Immature natural killer cell (primary cell): ENCODE measurements around the gene DMRTC1B. TPM values are rescaled to one million over a fixed set of nuclear protein-coding genes. Genes with fewer than 3 reads are reported as not detected.
"Not testable (repeated sequence)": the region's sequence is repeated elsewhere in the genome, so short reads cannot be mapped to it uniquely, and the experiment has no call there.

ENCODE experiments used
- DNase-seq, 3 donors: peaks; one replicate each; pipeline ENCODE4 v3.0.0; 2022; ENCODE audit warnings: mixed read lengths in 1 of 3
- H3K27ac Mint-ChIP-seq, 6 donors: one replicate each; pipeline ENCODE4 v1.8.0; 2020; ENCODE audit warnings: mixed read lengths in 6 of 6, mild to moderate bottlenecking in 5 of 6, inconsistent platforms in 4 of 6, moderate library complexity in 3 of 6
- H3K27me3 Mint-ChIP-seq, 3 donors: one replicate each; pipeline ENCODE4 v1.8.0; 2020 to 2021; ENCODE audit warnings: low read depth in 3 of 3, mild to moderate bottlenecking in 3 of 3, mixed read lengths in 3 of 3, moderate library complexity in 3 of 3, inconsistent platforms in 1 of 3
- H3K36me3 Mint-ChIP-seq, 3 donors: one replicate each; pipeline ENCODE4 v1.8.0; 2020; ENCODE audit warnings: mixed read lengths in 3 of 3, inconsistent platforms in 2 of 3, mild to moderate bottlenecking in 2 of 3
- H3K4me1 Mint-ChIP-seq, 2 donors: one replicate each; pipeline ENCODE4 v1.8.0; 2020; ENCODE audit warnings: inconsistent platforms in 2 of 2, mild to moderate bottlenecking in 2 of 2, mixed read lengths in 2 of 2, moderate library complexity in 1 of 2
- H3K4me3 Mint-ChIP-seq, 5 donors: one replicate each; pipeline ENCODE4 v1.8.0; 2020; ENCODE audit warnings: mild to moderate bottlenecking in 5 of 5, mixed read lengths in 5 of 5, inconsistent platforms in 3 of 5, moderate library complexity in 3 of 5
- H3K9me3 Mint-ChIP-seq, 6 donors: one replicate each; pipeline ENCODE4 v1.8.0; 2020; ENCODE audit warnings: mild to moderate bottlenecking in 6 of 6, mixed read lengths in 6 of 6, inconsistent platforms in 4 of 6, moderate library complexity in 3 of 6
- polyA plus RNA-seq, 3 donors: library from polyadenylated mRNA; unstranded; fragments of 300-500 nt; fragmentation: Illumina TruSeq; gene quantifications; one replicate each; pipeline ENCODE4 v1.2.3, GENCODE V29; 2021

Gene DMRTC1B, protein sequence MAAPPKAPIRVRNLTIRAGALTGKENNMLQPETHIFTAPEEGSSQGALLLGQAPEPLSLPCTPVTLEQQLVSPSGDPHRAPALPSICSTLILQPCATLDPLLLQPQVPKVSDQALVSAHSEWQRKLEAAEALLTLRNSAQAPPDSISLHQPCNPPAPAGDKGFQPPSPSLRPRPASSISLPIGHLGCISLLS
- not detected for polyA plus RNA-seq

DNA sequence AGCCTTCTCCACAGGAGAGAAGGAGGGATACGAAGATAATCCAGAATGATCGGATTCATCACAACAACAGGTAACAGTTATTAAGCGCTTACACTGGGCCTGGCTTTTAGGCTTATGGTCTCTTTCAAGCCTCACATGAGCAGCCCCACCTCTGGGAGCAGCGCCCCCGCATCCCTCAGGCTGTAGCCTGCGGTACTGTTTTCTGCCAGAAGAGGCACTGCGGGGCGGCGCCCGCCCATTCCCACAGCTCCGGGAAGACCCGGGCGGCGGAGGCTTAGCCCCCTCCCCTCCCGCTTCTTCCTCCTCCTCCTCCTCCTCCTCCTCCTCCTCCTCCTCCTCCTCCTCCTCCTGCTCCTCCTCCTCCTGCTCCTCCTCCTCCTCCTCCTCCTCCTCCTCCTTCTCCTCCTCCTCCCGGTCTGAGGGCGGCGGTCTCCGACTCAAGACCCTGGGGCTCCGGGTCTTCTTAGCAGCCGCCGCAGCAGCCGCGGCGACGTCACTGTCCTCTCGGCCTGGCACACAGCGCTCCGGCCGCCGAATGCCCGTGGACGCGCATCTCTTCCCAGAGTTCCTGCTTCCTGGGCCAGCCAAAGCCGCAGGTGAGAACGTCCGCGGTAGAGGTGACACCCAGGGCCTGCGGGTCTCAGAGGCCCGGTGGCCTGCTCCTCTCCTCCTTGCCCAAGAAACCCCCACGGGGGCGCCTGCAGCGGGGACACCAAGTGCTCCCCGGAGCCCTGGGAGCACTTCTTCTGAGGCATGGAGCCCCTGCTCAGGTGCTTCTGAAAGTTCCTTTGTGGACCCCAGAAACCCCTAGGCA lies at the start of gene DMRTC1B:
Gene DMRTC1B, plus strand, starts transcription at position 238 of the 814 bp plus-strand sequence. CDS start 68,246 bp downstream, outside the sequence.
- not testable (repeated sequence) for H3K36me3 Mint-ChIP-seq, H3K27me3 Mint-ChIP-seq, H3K9me3 Mint-ChIP-seq, H3K4me1 Mint-ChIP-seq, H3K27ac Mint-ChIP-seq, DNase-seq, H3K4me3 Mint-ChIP-seq

DNA sequence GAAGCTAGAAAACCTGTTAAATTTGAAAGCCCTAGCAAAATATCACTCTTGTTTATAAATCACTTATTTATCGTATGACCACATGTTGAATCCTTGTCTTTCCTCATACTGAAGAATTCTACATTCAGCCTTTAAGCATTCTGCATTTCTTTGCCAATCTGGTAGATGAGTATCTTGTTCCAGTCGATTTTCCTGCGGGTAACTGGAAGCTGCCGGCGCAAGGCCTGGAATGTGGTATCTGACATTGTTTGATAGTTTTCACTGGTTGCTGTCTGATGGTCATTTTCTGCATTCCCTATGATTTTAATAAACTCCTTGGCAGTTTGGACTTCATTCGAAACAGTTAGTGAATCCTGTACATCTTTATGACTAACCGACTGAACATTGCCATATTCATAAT lies 48.8 kb upstream of the DMRTC1B start:
- Mint-ChIP-seq H3K9me3 (no peaks in the 10 kb centered on the region), H3K36me3 (no peaks in the 10 kb centered on the region), H3K27me3 (peaks cover 3 to 14% (median 4%) of the 10 kb centered on the region in 3 donors), H3K4me1 (no peaks in the 10 kb centered on the region), H3K4me3 (no peak overlapping the region), H3K27ac (no peak overlapping the region)
- no peak for DNase-seq

DNA sequence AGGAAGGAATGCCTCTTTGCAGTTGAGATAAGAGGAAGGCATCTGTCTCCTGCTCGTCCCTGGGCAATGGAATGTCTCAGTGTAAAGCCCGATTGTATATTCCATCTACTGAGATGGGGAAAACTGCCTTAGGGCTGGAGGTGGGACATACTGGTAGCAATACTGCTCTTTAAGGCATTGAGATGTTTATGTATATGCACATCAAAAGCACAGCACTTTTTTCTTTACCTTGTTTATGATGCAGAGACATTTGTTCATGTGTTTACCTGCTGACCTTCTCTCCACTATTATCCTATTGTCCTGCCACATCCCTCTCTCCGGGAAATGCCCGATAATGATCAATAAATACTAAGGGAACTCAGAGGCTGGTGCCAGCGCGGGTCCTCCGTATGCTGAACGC lies 43.1 kb upstream of the DMRTC1B start:
- H3K4me1 Mint-ChIP-seq, H3K4me3 Mint-ChIP-seq, H3K27me3 Mint-ChIP-seq, H3K27ac Mint-ChIP-seq, DNase-seq, H3K36me3 Mint-ChIP-seq, H3K9me3 Mint-ChIP-seq: not testable (repeated sequence)

DNA sequence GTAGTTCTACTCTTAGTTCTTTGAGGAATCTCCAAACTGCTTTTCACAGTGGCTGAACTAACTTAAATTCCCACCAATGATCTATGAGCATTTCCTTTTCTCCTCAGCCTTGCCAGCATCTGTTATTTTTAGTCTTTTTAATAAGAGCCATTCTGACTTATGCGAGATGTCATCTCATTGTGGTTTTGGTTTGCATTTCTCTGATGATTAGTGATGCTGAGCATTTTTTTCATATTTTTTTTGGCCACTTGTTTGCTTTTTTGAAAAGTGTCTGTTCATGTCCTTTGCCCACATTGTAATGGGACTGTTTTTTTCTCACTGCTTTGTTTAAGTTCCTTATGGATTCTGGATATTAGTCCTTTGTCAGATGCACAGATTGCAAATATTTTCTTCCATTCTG lies 41.1 kb upstream of the DMRTC1B start:
- no peaks in the 10 kb centered on the region for H3K9me3 Mint-ChIP-seq
- DNase-seq, result no peak
- no peak overlapping the region for H3K27ac Mint-ChIP-seq
- H3K36me3 Mint-ChIP-seq, result no peaks in the 10 kb centered on the region
- no peak overlapping the region for H3K4me3 Mint-ChIP-seq
- no peaks in the 10 kb centered on the region for H3K4me1 Mint-ChIP-seq
- H3K27me3 Mint-ChIP-seq, result peaks cover under 1 to 4% (median 2%) of the 10 kb centered on the region in 3 donors

DNA sequence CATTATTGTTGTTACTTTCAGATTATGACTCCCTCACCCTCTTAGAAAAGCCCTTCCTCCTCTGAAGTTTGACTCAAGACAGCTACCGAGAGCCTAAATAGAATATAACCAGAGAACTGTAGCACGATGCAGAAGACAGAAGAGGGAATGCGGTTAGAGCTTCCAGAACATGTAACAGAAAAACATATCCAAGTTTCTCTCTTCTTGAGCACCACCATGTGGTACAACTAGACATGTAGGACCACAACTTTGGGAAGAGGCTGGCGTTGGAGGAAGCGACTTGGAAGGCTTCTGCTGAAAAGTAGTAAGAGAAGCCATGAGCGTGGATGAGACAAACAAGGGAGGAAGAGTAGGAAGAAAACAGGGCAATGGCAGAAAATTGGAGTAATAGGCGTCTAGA lies 31.1 kb upstream of the DMRTC1B start:
- not testable (repeated sequence) for H3K4me3 Mint-ChIP-seq, H3K27me3 Mint-ChIP-seq, H3K36me3 Mint-ChIP-seq, H3K27ac Mint-ChIP-seq, H3K9me3 Mint-ChIP-seq, H3K4me1 Mint-ChIP-seq, DNase-seq

DNA sequence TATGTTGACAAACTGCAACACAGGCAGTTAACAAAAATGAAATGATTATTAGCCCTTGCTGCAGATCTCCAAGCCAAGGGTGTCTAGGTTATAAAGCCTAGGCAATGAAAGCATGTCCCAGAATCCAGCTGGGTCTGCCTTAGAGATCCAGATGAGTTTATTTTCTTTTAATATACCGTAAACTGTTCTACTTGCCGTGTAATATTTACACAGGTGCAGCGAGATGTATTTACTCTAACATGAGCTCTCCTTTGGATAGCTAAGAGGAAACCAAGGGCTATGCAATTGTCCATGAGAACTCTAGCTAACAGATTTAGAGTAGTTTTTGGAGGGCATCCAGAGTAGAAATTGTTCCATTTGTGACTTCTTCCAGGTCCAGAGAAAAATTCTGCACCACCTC lies 28.1 kb upstream of the DMRTC1B start:
- H3K4me3 Mint-ChIP-seq, H3K36me3 Mint-ChIP-seq: not testable (repeated sequence)

DNA sequence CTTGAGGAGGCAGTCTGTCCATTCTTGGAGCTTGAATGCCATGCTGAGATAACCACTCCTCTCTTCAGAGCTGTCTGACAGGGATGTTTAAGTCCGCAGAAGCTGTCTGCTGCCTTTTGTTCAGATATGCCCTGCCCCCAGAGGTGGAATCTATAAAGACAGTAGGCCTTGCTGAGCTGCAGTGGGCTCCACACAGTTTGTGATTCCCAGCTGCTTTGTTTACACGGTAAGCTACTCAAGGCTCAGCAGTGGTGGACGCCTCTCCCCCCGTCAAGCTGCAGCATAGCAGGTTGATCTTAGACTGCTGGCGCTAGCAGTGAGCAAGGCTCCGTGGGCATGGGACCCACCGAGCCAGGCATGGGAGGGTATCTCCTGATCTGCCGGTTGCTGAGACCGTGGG lies 16.2 kb upstream of the DMRTC1B start:
- H3K9me3 Mint-ChIP-seq, H3K4me1 Mint-ChIP-seq, DNase-seq, H3K27me3 Mint-ChIP-seq, H3K36me3 Mint-ChIP-seq, H3K27ac Mint-ChIP-seq, H3K4me3 Mint-ChIP-seq: not testable (repeated sequence)

More for the DNA sequence above, 28.1 kb upstream of the DMRTC1B start:
- H3K4me1 Mint-ChIP-seq, DNase-seq, H3K27me3 Mint-ChIP-seq, H3K27ac Mint-ChIP-seq, H3K9me3 Mint-ChIP-seq: not testable (repeated sequence)

DNA sequence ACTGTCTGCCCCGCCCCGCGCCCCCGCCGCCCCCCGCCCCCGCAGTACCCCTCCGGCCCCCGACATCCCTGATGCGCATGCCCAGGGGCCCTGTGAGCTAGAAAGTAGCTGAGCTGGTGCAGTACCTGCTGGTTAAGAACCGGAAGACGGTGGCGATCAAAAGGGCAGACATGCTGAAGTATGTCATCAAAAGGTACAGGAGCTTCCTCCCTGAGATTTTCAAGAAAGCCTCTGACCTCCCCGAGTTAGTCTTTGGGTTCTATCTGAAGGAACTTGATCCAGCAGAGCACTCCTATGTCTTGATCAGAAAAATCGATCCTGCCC lies 739 bp downstream of the DMRTC1B start:
- not testable (repeated sequence) for H3K4me1 Mint-ChIP-seq, H3K9me3 Mint-ChIP-seq, H3K36me3 Mint-ChIP-seq, H3K27me3 Mint-ChIP-seq, H3K27ac Mint-ChIP-seq, H3K4me3 Mint-ChIP-seq, DNase-seq

DNA sequence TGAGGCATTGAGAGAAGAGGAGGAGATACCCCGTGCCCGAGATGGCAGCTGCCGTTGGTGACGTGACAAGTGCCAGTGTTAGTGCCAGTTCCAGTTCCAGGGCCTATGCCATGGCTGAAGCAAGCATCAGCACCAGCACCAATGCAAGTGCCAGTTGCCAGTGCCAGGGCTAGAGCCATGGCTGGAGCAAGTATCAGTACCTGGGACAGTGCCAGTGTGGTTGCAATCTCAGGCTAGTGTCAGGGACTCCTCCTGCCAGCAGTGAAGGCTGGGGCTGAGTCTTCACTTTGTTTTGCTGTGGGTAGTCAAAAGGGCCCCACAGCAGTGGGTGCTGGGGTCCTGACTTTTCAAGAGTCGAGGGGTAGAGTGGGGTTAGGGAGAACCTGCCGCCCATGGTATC lies 1.5 kb downstream of the DMRTC1B start:
- H3K9me3 Mint-ChIP-seq, H3K27ac Mint-ChIP-seq, H3K36me3 Mint-ChIP-seq, H3K4me3 Mint-ChIP-seq, H3K27me3 Mint-ChIP-seq, H3K4me1 Mint-ChIP-seq, DNase-seq: not testable (repeated sequence)

DNA sequence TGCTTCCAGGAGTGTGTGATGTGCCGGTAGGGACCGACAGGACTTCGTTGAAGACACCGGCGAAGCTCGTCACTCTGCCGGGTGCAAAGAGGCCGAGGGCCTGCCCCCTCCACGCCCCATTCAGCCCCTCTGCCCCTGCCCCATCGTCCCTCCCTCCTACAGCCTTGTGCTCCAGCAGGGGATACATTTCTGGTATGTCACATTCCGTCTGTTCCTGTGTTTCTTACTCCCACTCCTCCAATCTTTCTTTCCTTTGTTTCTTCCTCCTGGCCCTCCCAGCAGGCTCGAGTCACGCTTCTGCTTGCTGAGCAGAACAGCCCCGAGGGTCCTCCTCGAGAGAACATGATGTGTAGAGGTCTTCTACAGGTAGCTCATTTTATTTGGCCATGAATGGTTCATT lies 5.9 kb downstream of the DMRTC1B start, which contains the start of gene FAM236B:
Gene FAM236B, minus strand, starts transcription at position 101 of the 400 bp plus-strand sequence. Its CDS starts 100 bp downstream, at position 1.
- not testable (repeated sequence) for H3K4me1 Mint-ChIP-seq, H3K27me3 Mint-ChIP-seq, DNase-seq, H3K9me3 Mint-ChIP-seq, H3K4me3 Mint-ChIP-seq, H3K36me3 Mint-ChIP-seq, H3K27ac Mint-ChIP-seq

DNA sequence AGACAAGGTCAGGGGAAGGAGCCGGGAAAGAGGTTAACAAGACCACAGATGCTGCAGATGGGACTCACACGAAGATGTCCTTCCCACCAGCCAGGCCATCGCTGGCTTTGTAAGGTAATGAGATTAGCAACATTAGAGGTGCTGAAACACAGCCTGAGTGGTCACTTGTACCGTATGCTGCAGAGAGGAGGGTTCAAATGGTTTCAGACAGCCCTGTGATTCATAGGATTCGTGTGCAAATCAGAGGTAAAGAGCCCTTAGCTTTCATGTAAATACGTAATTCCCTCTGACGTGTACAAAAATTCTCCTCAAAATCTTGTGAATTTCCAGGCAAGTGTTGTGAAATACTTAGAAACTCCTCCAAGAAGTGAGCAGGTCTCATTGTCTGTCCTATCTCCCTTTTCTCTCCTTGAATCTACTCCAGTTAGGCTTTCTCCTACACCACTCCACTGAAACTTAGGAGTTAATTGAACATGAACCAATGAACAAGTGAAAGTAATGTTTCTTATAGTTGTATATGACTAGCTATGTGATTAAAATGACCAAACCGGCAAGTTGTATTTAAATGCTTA lies 6.8 kb downstream of the DMRTC1B start:
- not testable (repeated sequence) for H3K27me3 Mint-ChIP-seq, H3K36me3 Mint-ChIP-seq, H3K4me3 Mint-ChIP-seq, H3K27ac Mint-ChIP-seq, H3K9me3 Mint-ChIP-seq, DNase-seq, H3K4me1 Mint-ChIP-seq

DNA sequence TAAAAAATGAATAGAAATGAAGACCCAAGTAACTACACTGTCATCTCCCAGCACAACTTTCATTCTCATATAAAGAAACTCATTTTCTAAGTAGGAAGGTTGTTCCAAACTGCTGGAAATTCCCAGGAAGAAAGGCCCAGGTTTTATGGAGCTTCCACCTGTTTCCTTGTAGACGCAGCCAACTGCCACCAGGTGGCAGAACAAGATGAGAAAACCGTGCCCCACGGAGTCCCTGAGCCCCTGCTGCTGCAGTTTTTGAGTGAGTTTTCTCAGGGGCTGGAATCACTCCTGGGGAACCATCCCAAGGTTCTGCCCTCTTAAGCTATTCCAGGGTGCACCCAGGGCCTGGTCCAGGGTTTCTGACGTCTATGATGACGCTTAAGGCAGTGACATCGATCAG lies 7.3 kb downstream of the DMRTC1B start:
- H3K27me3 Mint-ChIP-seq, H3K9me3 Mint-ChIP-seq, H3K36me3 Mint-ChIP-seq, H3K4me1 Mint-ChIP-seq, H3K27ac Mint-ChIP-seq, DNase-seq, H3K4me3 Mint-ChIP-seq: not testable (repeated sequence)

DNA sequence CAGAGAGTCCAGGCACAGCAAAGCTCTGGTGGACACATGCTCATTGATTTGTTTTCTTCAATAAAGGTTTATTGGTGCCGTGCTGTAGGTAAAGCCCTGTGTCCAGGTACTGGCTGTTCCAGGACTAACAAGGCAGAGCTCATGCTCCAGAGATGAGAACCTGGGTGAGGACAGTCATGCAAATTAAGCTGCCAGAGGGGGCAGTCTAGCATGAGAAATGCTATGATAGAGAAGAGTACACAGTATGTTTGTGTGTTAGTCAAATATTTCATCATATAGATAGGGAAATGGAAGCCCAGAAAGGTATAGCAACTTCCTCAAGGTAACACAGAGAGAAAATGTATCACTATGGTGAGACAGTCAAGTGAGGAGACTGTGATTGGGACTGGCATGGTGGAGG lies 11.5 kb downstream of the DMRTC1B start:
- not testable (repeated sequence) for H3K4me3 Mint-ChIP-seq, H3K9me3 Mint-ChIP-seq, H3K27ac Mint-ChIP-seq, H3K4me1 Mint-ChIP-seq, DNase-seq, H3K36me3 Mint-ChIP-seq, H3K27me3 Mint-ChIP-seq

DNA sequence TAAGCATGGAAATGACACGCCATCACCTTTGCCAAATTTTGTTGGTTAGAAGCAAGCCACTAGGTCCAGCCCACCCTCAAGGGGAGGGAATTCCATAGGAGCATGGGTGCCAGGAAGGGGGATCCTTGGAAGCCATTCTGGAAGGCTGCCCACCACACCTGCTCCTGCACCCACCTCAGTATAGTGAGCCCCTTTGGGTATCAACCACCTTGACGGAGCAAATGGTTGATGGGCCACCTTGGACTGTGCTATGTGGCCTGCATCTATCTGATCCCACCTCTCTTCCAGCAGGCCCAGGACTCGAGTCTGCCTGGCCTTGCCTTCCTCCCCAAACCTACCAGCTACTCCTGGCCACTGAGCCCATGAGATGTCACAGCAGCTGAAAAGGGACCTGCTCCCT lies 13.7 kb downstream of the DMRTC1B start:
- not testable (repeated sequence) for DNase-seq, H3K4me3 Mint-ChIP-seq, H3K27me3 Mint-ChIP-seq, H3K4me1 Mint-ChIP-seq, H3K36me3 Mint-ChIP-seq, H3K27ac Mint-ChIP-seq, H3K9me3 Mint-ChIP-seq

DNA sequence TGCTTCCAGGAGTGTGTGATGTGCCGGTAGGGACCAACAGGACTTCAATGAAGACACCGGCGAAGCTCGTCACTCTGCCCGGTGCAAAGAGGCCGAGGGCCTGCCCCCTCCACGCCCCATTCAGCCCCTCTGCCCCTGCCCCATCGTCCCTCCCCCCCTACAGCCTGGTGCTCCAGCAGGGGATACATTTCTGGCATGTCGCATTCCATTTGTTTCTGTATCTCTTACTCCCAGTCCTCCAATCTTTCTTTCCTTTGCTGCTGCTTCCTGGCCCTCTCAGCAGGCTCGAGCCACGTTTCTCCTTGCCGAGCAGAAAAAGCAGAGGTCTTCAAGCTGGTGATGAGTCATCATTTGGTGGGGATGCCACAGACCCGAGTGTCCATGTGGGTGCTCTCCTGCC lies 31.4 kb downstream of the DMRTC1B start, which contains the start of gene FAM236D:
Gene FAM236D, minus strand, starts transcription at position 101 of the 400 bp plus-strand sequence. Its CDS starts 100 bp downstream, at position 1.
- H3K4me3 Mint-ChIP-seq, H3K36me3 Mint-ChIP-seq, H3K27me3 Mint-ChIP-seq, DNase-seq, H3K4me1 Mint-ChIP-seq, H3K27ac Mint-ChIP-seq, H3K9me3 Mint-ChIP-seq: not testable (repeated sequence)
